HL-60 (cell line): ENCODE results near the gene ARHGAP30.

Experiments used
- TF ChIP-seq, protein P1 (sequence below): IDR thresholded peaks from one replicate; pipeline ENCODE4 v1.5.1; 2011; ENCODE audit warnings: low read length, control low read depth, inconsistent platforms; ENCODE audit not compliant: insufficient read depth
- TF ChIP-seq, protein P2 (sequence below): IDR thresholded peaks from 2 replicates; pipeline ENCODE4 v1.6.1; 2012; ENCODE audit warnings: low read depth; ENCODE audit not compliant: insufficient replicate concordance

DNA sequence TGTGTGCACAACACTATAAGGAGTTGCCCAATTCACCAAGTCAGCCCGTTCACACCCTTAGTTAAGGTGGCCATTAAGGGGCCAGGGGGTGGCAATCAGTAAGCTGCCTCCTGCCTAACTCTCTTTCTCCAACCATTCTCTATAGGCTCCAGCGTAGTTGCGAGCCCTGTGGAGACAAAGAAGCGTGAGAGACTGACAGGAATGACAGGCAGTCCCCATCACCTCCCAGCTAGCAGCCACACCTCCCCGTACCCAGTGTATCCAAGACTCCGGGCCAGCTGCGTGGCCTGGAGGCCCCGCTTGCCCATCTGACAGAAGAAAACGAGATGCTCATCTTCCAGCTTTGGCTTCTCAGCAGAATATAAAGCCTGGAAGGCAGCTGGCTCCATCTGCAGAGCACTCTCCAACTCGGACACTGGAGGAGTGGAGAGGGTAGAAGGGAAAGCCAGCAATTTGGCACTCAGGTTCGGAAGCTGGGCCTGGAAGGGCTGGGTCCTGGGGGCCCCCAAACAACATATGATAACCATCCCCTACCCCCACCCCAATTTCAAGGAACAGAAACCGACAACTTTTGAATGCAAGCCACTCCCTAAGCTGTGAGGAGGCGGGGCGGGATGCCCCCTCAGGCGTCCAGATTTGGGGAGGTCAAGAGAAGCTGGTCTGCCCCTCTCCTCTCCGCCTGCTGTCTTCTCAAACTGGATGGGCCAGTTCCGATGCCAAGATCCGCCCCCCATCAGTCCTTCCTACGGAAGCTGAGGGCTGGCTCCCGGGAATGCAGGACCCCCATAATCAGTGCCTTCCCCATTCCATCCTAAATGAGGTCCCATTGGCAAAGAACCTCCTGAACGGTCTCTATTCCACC is 31.8 kb downstream of the ARHGAP30 start:
- TF ChIP-seq, protein P1, sequence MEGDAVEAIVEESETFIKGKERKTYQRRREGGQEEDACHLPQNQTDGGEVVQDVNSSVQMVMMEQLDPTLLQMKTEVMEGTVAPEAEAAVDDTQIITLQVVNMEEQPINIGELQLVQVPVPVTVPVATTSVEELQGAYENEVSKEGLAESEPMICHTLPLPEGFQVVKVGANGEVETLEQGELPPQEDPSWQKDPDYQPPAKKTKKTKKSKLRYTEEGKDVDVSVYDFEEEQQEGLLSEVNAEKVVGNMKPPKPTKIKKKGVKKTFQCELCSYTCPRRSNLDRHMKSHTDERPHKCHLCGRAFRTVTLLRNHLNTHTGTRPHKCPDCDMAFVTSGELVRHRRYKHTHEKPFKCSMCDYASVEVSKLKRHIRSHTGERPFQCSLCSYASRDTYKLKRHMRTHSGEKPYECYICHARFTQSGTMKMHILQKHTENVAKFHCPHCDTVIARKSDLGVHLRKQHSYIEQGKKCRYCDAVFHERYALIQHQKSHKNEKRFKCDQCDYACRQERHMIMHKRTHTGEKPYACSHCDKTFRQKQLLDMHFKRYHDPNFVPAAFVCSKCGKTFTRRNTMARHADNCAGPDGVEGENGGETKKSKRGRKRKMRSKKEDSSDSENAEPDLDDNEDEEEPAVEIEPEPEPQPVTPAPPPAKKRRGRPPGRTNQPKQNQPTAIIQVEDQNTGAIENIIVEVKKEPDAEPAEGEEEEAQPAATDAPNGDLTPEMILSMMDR: no peak
- TF ChIP-seq, protein P2, sequence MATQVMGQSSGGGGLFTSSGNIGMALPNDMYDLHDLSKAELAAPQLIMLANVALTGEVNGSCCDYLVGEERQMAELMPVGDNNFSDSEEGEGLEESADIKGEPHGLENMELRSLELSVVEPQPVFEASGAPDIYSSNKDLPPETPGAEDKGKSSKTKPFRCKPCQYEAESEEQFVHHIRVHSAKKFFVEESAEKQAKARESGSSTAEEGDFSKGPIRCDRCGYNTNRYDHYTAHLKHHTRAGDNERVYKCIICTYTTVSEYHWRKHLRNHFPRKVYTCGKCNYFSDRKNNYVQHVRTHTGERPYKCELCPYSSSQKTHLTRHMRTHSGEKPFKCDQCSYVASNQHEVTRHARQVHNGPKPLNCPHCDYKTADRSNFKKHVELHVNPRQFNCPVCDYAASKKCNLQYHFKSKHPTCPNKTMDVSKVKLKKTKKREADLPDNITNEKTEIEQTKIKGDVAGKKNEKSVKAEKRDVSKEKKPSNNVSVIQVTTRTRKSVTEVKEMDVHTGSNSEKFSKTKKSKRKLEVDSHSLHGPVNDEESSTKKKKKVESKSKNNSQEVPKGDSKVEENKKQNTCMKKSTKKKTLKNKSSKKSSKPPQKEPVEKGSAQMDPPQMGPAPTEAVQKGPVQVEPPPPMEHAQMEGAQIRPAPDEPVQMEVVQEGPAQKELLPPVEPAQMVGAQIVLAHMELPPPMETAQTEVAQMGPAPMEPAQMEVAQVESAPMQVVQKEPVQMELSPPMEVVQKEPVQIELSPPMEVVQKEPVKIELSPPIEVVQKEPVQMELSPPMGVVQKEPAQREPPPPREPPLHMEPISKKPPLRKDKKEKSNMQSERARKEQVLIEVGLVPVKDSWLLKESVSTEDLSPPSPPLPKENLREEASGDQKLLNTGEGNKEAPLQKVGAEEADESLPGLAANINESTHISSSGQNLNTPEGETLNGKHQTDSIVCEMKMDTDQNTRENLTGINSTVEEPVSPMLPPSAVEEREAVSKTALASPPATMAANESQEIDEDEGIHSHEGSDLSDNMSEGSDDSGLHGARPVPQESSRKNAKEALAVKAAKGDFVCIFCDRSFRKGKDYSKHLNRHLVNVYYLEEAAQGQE: no peak
